ENCODE data around the gene SMAP1.

GRCh38 chr6:70724524-70724923 is 56.8 kb downstream of the SMAP1 start:
- TF ChIP-seq CTCF (IDR thresholded peaks at IDR 0.05 in 8 of 11, conservative IDR thresholded peaks at IDR 0.05 in 3 of 11) (no peak), POLR2A (IDR thresholded peaks at IDR 0.05) (no peak), POLR2AphosphoS5 (IDR thresholded peaks at IDR 0.05) (no peak)

Data from spleen (tissue), 7 donors.